NCI-H82 (cell line): ENCODE data around the gene LAT.
A peak's percentile ranks its signal among the peaks of the same experiment; 100 is the strongest.
"Not testable (repeated sequence)": the region's sequence is repeated elsewhere in the genome, so short reads cannot be mapped to it uniquely, and the experiment has no call there.

ENCODE experiments used
- DNase-seq: peaks from one replicate; lab custom pipeline; 2025; lab: John Stamatoyannopoulos, UW

LAT gene

GRCh38 chr16:28984619-28985135 is at the start of gene LAT:
Gene LAT (plus strand): TSS chr16:28985052. CDS start chr16:28985418, 366 bp downstream.
- no peak for DNase-seq

- no peak for DNase-seq
These were observed 49.5 kb upstream of the LAT start for GRCh38 chr16:28935346-28935745.

- DNase-seq = peak; percentile 53
These were observed 48.7 kb upstream of the LAT start for GRCh38 chr16:28935924-28936783.

- no peak for DNase-seq
These were observed 48.1 kb upstream of the LAT start for GRCh38 chr16:28936784-28937155.

GRCh38 chr16:28937222-28937876 is 47.5 kb upstream of the LAT start:
- DNase-seq = peak; percentile 11

- no peak for DNase-seq
These were observed 46.1 kb upstream of the LAT start for GRCh38 chr16:28938721-28939120.

- DNase-seq = not testable (repeated sequence)
These were observed 45.0 kb upstream of the LAT start for GRCh38 chr16:28939825-28940224.

- peak; percentile 96 for DNase-seq
These were observed 41.6 kb upstream of the LAT start for GRCh38 chr16:28943281-28943680.

- DNase-seq = no peak
These were observed 38.2 kb upstream of the LAT start for GRCh38 chr16:28946681-28947080.

- peak; percentile 100 for DNase-seq
These were observed 34.0 kb upstream of the LAT start, which contains the start of gene NFATC2IP for GRCh38 chr16:28950648-28951409. Gene NFATC2IP (plus strand): TSS chr16:28950937. CDS start chr16:28951012, 75 bp downstream.

GRCh38 chr16:28951410-28951943 is 33.4 kb upstream of the LAT start:
- peak; percentile 42 for DNase-seq

- no peak for DNase-seq
These were observed 26.6 kb upstream of the LAT start for GRCh38 chr16:28958216-28958615.

GRCh38 chr16:28958836-28959235 is 26.0 kb upstream of the LAT start:
- DNase-seq = no peak

- no peak for DNase-seq
These were observed 20.8 kb upstream of the LAT start for GRCh38 chr16:28964072-28964471.

- DNase-seq = no peak
These were observed 20.4 kb upstream of the LAT start for GRCh38 chr16:28964496-28964895.

- DNase-seq = no peak
These were observed 17.7 kb upstream of the LAT start for GRCh38 chr16:28967156-28967555.

GRCh38 chr16:28969696-28970095 is 15.2 kb upstream of the LAT start:
- not testable (repeated sequence) for DNase-seq

- peak; percentile 86 for DNase-seq
These were observed 10.8 kb upstream of the LAT start for GRCh38 chr16:28974007-28974436.

- DNase-seq = peak; percentile 97
These were observed 10.3 kb upstream of the LAT start, which contains the start of gene SPNS1 for GRCh38 chr16:28974437-28975157. Gene SPNS1 (plus strand): TSS chr16:28974778. CDS start chr16:28975152, 374 bp downstream.

- DNase-seq = no peak
These were observed 9.7 kb upstream of the LAT start for GRCh38 chr16:28975158-28975599.
